K562 (cell line): ENCODE measurements around the gene CEP95. TPM values are rescaled to one million over a fixed set of nuclear protein-coding genes. Genes with fewer than 3 reads are reported as not detected.

Experiments used
- CREB1 ChIP-seq, 2 experiments: sonication (generic) in 1 of 2; formaldehyde crosslinking in 1 of 2; IDR thresholded peaks; 2 replicates each; pipeline versions ENCODE4 v1.6.1 to v1.8.0; 2012 to 2022; ENCODE audit warnings: inconsistent platforms in 1 of 2, mild to moderate bottlenecking in 1 of 2, missing genetic modification reagents in 1 of 2, moderate library complexity in 1 of 2
- DMBX1 ChIP-seq: fragments of 250-450 bp; sonication (Bioruptor Pico); IDR thresholded peaks from 2 replicates; pipeline ENCODE4 v1.8.0; 2022; ENCODE audit warnings: inconsistent platforms, mild to moderate bottlenecking, moderate library complexity, borderline replicate concordance
- FOXA3 ChIP-seq, 2 experiments: fragments of 450-650 bp in 1 of 2; sonication (generic) in 1 of 2; formaldehyde crosslinking; IDR thresholded peaks in 1 of 2; conservative IDR thresholded peaks in 1 of 2; 2 replicates each; pipeline versions ENCODE4 v1.4.0 to v1.8.0; 2020 to 2022; ENCODE audit warnings: mild to moderate bottlenecking in 2 of 2, missing genetic modification reagents in 1 of 2
- ILK ChIP-seq: fragments of 450-650 bp; IDR thresholded peaks from 2 replicates; pipeline ENCODE4 v1.6.1; 2016; ENCODE audit warnings: missing genetic modification characterization, low read depth, mild to moderate bottlenecking, missing compliant biosample characterization, moderate library complexity, borderline replicate concordance
- MEF2A ChIP-seq: IDR thresholded peaks from 2 replicates; pipeline ENCODE4 v1.6.1; 2011; ENCODE audit warnings: low read depth, mild to moderate bottlenecking, low read length, moderate library complexity; ENCODE audit not compliant: control insufficient read depth
- MXI1 ChIP-seq: IDR thresholded peaks from 2 replicates; pipeline ENCODE4 v1.6.1; 2011; ENCODE audit warnings: low read depth, mild to moderate bottlenecking, improper control_type of control experiment, low read length
- PCBP1 ChIP-seq: fragments of 200-400 bp; formaldehyde crosslinking; IDR thresholded peaks from 2 replicates; pipeline ENCODE4 v1.6.1; 2018; ENCODE audit warnings: mild to moderate bottlenecking, low read depth, low read length; ENCODE audit not compliant: poor library complexity, severe bottlenecking
- PPARD ChIP-seq: fragments of 250-450 bp; sonication (Bioruptor Pico); IDR thresholded peaks from 2 replicates; pipeline ENCODE4 v1.8.0; 2022; ENCODE audit warnings: inconsistent platforms, mild to moderate bottlenecking, moderate library complexity
- RBBP5 ChIP-seq: fragments of 200-600 bp; sonication (generic); IDR thresholded peaks from 2 replicates; pipeline ENCODE4 v1.6.1; 2012; ENCODE audit warnings: borderline replicate concordance, mild to moderate bottlenecking, low read length, control low read depth, inconsistent platforms; ENCODE audit not compliant: insufficient read depth, poor library complexity, severe bottlenecking
- TEAD4 ChIP-seq, 2 experiments: sonication (generic) in 1 of 2; formaldehyde crosslinking in 1 of 2; IDR thresholded peaks; 2 replicates each; pipeline versions ENCODE4 v1.6.1 to v1.8.0; 2012 to 2022; ENCODE audit warnings: borderline replicate concordance in 1 of 2, inconsistent platforms in 1 of 2, low read length in 1 of 2, mild to moderate bottlenecking in 1 of 2, missing genetic modification reagents in 1 of 2
- ZNF76 ChIP-seq: fragments of 250-450 bp; sonication (Bioruptor Pico); IDR thresholded peaks from 2 replicates; pipeline ENCODE4 v1.4.0; 2020; ENCODE audit warnings: mild to moderate bottlenecking, moderate library complexity, borderline replicate concordance
- polyA plus RNA-seq, 8 experiments: library from polyadenylated mRNA; depleted of rRNA in 4 of 8; stranded (reverse) in 5 of 8; unstranded in 3 of 8; fragments of >200 nt; fragmentation: Nextera tagmentation in 2 of 8; fragmentation: Illumina TruSeq in 1 of 8; extraction: Ambion mirVana in 2 of 8; extraction: Trizol in 1 of 8; gene quantifications; 2 replicates each; pipeline versions ENCODE4 v1.2.1 to v1.2.3, GENCODE V29; 2011 to 2014; ENCODE audit warnings: inconsistent platforms in 1 of 8, missing spikeins in 1 of 8
- total RNA-seq, 7 experiments: library from RNA; depleted of rRNA in 6 of 7; stranded (reverse); fragments of >200 nt in 6 of 7; fragmentation: Illumina TruSeq in 2 of 7; extraction: Trizol in 2 of 7; gene quantifications; 2 replicates each; pipeline versions ENCODE4 v1.2.1 to v1.2.3, GENCODE V29; 2011 to 2021; ENCODE audit warnings: low replicate concordance in 1 of 7
- TF ChIP-seq, protein P1 (sequence below): fragments of 450-650 bp; IDR thresholded peaks from 2 replicates; pipeline ENCODE4 v1.6.1; 2016
- TF ChIP-seq, protein P2 (sequence below), 3 experiments: fragments of 200-800 bp in 1 of 3; fragments of 250-450 bp in 1 of 3; fragments of 450-650 bp in 1 of 3; sonication (Bioruptor Pico) in 1 of 3; sonication (Bioruptor generic) in 1 of 3; formaldehyde crosslinking in 1 of 3; IDR thresholded peaks; 2 replicates each; pipeline versions ENCODE4 v1.6.1 to v1.8.0; 2016 to 2022; ENCODE audit warnings: mild to moderate bottlenecking in 2 of 3, missing genetic modification characterization in 2 of 3, missing compliant biosample characterization in 1 of 3, moderate library complexity in 1 of 3
- TF ChIP-seq, protein P3 (sequence below): fragments of 450-650 bp; formaldehyde crosslinking; IDR thresholded peaks from 2 replicates; pipeline ENCODE4 v1.4.0; 2020; ENCODE audit warnings: mild to moderate bottlenecking, moderate library complexity
- TF ChIP-seq, protein P4 (sequence below): sonication (generic); formaldehyde crosslinking; IDR thresholded peaks from 2 replicates; pipeline ENCODE4 v1.8.1; 2023; ENCODE audit warnings: mild to moderate bottlenecking, missing genetic modification reagents

The CEP95 gene
- total and polyA plus RNA-seq, 9 of the 15 experiments (the other 6 are each of a cell fraction or from before 2014, with no cell fraction given), result 26.7 to 80.7 (median 56.9) TPM

DNA sequence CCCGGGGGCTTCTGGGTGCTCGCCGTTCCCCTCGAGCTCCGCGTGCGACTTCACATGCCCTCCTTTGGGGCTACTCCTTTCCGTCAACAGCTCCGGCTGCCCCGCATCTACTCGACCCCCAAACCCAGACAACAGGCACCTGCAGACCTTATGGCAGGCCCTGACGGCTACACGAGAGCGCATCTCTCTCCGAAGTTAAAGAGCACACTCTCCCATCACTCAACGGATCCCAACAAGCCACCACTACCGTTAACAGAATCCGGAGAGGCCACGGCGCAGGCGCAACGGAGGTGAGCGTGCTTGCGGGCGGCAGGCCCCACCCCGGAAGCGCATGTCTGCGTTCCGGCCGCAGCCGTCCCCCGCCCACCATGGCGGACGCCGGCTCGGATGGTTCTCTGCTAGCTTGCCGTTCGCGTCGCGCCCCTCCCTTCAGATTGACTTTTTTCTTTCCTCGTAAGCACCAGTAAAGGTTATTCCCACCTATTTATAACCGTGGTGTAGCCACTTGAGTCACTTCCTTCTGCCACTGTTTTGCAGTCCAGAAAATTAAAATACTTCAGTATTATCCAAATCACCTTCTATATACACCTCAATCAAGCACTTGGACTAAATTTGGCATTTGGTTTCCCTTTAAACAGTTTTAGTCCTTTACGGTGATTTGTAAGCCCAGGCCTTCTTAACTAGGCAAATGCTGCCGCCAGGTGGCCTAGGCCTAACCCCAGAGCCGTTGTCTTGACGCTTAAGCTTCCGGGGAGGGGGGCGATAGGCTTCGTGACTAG, 9.8 kb upstream of the CEP95 start, which contains the start of gene POLG2 (continued):
- 0 out of 2 replicates have a peak, but pooled peaks have one; percentile 3 for TF ChIP-seq MEF2A
- peak; percentile 55 for TF ChIP-seq CREB1 (IDR thresholded peaks at IDR 0.05)
- TF ChIP-seq CREB1 (CRISPR knock-in tag; IDR thresholded peaks at IDR 0.05), result peak; percentile 50; the same call in 1 of the 2 replicates
- TF ChIP-seq, protein P1, sequence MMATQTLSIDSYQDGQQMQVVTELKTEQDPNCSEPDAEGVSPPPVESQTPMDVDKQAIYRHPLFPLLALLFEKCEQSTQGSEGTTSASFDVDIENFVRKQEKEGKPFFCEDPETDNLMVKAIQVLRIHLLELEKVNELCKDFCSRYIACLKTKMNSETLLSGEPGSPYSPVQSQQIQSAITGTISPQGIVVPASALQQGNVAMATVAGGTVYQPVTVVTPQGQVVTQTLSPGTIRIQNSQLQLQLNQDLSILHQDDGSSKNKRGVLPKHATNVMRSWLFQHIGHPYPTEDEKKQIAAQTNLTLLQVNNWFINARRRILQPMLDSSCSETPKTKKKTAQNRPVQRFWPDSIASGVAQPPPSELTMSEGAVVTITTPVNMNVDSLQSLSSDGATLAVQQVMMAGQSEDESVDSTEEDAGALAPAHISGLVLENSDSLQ, result peak; percentile 87
- TF ChIP-seq, protein P2, sequence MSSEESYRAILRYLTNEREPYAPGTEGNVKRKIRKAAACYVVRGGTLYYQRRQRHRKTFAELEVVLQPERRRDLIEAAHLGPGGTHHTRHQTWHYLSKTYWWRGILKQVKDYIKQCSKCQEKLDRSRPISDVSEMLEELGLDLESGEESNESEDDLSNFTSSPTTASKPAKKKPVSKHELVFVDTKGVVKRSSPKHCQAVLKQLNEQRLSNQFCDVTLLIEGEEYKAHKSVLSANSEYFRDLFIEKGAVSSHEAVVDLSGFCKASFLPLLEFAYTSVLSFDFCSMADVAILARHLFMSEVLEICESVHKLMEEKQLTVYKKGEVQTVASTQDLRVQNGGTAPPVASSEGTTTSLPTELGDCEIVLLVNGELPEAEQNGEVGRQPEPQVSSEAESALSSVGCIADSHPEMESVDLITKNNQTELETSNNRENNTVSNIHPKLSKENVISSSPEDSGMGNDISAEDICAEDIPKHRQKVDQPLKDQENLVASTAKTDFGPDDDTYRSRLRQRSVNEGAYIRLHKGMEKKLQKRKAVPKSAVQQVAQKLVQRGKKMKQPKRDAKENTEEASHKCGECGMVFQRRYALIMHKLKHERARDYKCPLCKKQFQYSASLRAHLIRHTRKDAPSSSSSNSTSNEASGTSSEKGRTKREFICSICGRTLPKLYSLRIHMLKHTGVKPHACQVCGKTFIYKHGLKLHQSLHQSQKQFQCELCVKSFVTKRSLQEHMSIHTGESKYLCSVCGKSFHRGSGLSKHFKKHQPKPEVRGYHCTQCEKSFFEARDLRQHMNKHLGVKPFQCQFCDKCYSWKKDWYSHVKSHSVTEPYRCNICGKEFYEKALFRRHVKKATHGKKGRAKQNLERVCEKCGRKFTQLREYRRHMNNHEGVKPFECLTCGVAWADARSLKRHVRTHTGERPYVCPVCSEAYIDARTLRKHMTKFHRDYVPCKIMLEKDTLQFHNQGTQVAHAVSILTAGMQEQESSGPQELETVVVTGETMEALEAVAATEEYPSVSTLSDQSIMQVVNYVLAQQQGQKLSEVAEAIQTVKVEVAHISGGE (CRISPR knock-in tag; IDR thresholded peaks at IDR 0.05), result peak; percentile 83 to 96 (median 95)
- TF ChIP-seq, protein P3, sequence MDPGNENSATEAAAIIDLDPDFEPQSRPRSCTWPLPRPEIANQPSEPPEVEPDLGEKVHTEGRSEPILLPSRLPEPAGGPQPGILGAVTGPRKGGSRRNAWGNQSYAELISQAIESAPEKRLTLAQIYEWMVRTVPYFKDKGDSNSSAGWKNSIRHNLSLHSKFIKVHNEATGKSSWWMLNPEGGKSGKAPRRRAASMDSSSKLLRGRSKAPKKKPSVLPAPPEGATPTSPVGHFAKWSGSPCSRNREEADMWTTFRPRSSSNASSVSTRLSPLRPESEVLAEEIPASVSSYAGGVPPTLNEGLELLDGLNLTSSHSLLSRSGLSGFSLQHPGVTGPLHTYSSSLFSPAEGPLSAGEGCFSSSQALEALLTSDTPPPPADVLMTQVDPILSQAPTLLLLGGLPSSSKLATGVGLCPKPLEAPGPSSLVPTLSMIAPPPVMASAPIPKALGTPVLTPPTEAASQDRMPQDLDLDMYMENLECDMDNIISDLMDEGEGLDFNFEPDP (CRISPR knock-in tag), result 0 out of 2 replicates have a peak, but pooled peaks have one; percentile 32
- peak; percentile 64; the same call in 1 of the 2 replicates for TF ChIP-seq MXI1
- TF ChIP-seq PCBP1, result no peak
- TF ChIP-seq ILK (tag), result 0 out of 2 replicates have a peak, but pooled peaks have one; percentile 48
- 0 out of 2 replicates have a peak, but pooled peaks have one; percentile 27 for TF ChIP-seq DMBX1 (CRISPR knock-in tag)
- TF ChIP-seq TEAD4 (IDR thresholded peaks at IDR 0.05; ENCODE audit: low read length), result peak; percentile 47; the same call in 1 of the 2 replicates
- TF ChIP-seq TEAD4 (CRISPR knock-in tag; IDR thresholded peaks at IDR 0.05; ENCODE audit: borderline replicate concordance), result no peak
- TF ChIP-seq RBBP5, result peak; percentile 66
- no peak for TF ChIP-seq PPARD
- TF ChIP-seq, protein P4, sequence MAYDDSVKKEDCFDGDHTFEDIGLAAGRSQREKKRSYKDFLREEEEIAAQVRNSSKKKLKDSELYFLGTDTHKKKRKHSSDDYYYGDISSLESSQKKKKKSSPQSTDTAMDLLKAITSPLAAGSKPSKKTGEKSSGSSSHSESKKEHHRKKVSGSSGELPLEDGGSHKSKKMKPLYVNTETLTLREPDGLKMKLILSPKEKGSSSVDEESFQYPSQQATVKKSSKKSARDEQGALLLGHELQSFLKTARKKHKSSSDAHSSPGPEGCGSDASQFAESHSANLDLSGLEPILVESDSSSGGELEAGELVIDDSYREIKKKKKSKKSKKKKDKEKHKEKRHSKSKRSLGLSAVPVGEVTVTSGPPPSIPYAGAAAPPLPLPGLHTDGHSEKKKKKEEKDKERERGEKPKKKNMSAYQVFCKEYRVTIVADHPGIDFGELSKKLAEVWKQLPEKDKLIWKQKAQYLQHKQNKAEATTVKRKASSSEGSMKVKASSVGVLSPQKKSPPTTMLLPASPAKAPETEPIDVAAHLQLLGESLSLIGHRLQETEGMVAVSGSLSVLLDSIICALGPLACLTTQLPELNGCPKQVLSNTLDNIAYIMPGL (CRISPR knock-in tag), result peak; percentile 73; the same call in 1 of the 2 replicates
- peak; percentile 9; the same call in 1 of the 2 replicates for TF ChIP-seq ZNF76 (CRISPR knock-in tag)
- 0 out of 4 replicates have a peak, but pooled peaks of 1 of the 2 experiments have one; percentile 67 for TF ChIP-seq FOXA3 (CRISPR knock-in tag; conservative IDR thresholded peaks at IDR 0.05 in 1 of 2, IDR thresholded peaks at IDR 0.05 in 1 of 2)
